CD14-positive monocyte (primary cell): Measurements from ENCODE around the gene TPGS1. TPM values are rescaled to one million over a fixed set of nuclear protein-coding genes. Genes with fewer than 3 reads are reported as not detected.

Experiments
- DNase-seq, 3 donors: peaks; one replicate each; pipeline ENCODE4 v3.0.0-alpha.2; 2011 to 2022
- H2AFZ ChIP-seq: 2 replicates; pipeline ENCODE4 v1.6.0; 2012; ENCODE audit warnings: mild to moderate bottlenecking, low read depth, low read length, inconsistent platforms; ENCODE audit not compliant: insufficient read depth, poor library complexity, severe bottlenecking
- H3K27ac ChIP-seq, 2 donors: 1 replicate in 1 of 2; 2 replicates in 1 of 2; pipeline ENCODE4 v1.5.1; 2012 to 2013; ENCODE audit warnings: low read length in 2 of 2, control low read depth in 1 of 2, inconsistent platforms in 1 of 2, low read depth in 1 of 2, mild to moderate bottlenecking in 1 of 2
- H3K27me3 ChIP-seq, 2 donors: one replicate each; pipeline versions ENCODE4 v1.6.0 to v1.6.1; 2011 to 2013; ENCODE audit warnings: low read length in 2 of 2; ENCODE audit not compliant: control insufficient read depth in 2 of 2, insufficient read depth in 2 of 2
- H3K36me3 ChIP-seq, 2 donors: replicated peaks in 1 of 2; 1 replicate in 1 of 2; 2 replicates in 1 of 2; pipeline versions ENCODE4 v1.5.1 to v1.6.1; 2012 to 2013; ENCODE audit warnings: low read length in 2 of 2, control low read depth in 1 of 2, inconsistent platforms in 1 of 2, mild to moderate bottlenecking in 1 of 2; ENCODE audit not compliant: insufficient read depth in 2 of 2, control insufficient read depth in 1 of 2
- H3K4me1 ChIP-seq, 2 donors: 1 replicate in 1 of 2; 2 replicates in 1 of 2; pipeline versions ENCODE4 v1.5.1 to v1.6.1; 2012 to 2013; ENCODE audit warnings: low read length in 2 of 2, control low read depth in 1 of 2, inconsistent platforms in 1 of 2, mild to moderate bottlenecking in 1 of 2, moderate library complexity in 1 of 2; ENCODE audit not compliant: insufficient read depth in 2 of 2, control insufficient read depth in 1 of 2
- H3K4me2 ChIP-seq: replicated peaks from 2 replicates; pipeline ENCODE3; 2012; ENCODE audit warnings: low read length, moderate library complexity, mild to moderate bottlenecking; ENCODE audit not compliant: poor library complexity, severe bottlenecking; ENCODE audit errors: extremely low read depth
- H3K4me3 ChIP-seq, 3 experiments: fragments of 200-600 bp in 1 of 3; sonication (generic) in 1 of 3; replicated peaks in 1 of 3; 1 replicate in 2 of 3; 2 replicates in 1 of 3; pipeline ENCODE4 v1.5.1; 2011 to 2013; ENCODE audit warnings: low read length in 3 of 3, mild to moderate bottlenecking in 3 of 3, control low read depth in 2 of 3, low read depth in 2 of 3, inconsistent platforms in 1 of 3, moderate library complexity in 1 of 3
- H3K79me2 ChIP-seq: 2 replicates; pipeline ENCODE4 v1.6.0; 2012; ENCODE audit warnings: mild to moderate bottlenecking, control low read depth, inconsistent platforms, low read length, moderate library complexity; ENCODE audit not compliant: insufficient read depth
- H3K9ac ChIP-seq: 2 replicates; pipeline ENCODE4 v1.6.0; 2017; ENCODE audit warnings: low read length, mild to moderate bottlenecking; ENCODE audit not compliant: insufficient read depth, poor library complexity, severe bottlenecking
- H3K9me3 ChIP-seq, 2 donors: replicated peaks in 1 of 2; 1 replicate in 1 of 2; 2 replicates in 1 of 2; pipeline versions ENCODE4 v1.5.1 to v1.6.1; 2012 to 2013; ENCODE audit warnings: low read length in 2 of 2, control low read depth in 1 of 2; ENCODE audit not compliant: control insufficient read depth in 1 of 2, insufficient read depth in 1 of 2
- H4K20me1 ChIP-seq: 2 replicates; pipeline ENCODE4 v1.6.0; 2012; ENCODE audit warnings: mild to moderate bottlenecking, low read length, control low read depth, moderate library complexity; ENCODE audit not compliant: insufficient read depth
- H3K27ac Mint-ChIP-seq, 7 donors: one replicate each; pipeline ENCODE4 v1.8.0; 2020; ENCODE audit warnings: mild to moderate bottlenecking in 7 of 7, mixed read lengths in 7 of 7, moderate library complexity in 6 of 7, inconsistent platforms in 2 of 7
- H3K27me3 Mint-ChIP-seq, 3 donors: one replicate each; pipeline ENCODE4 v1.8.0; 2021 to 2022; ENCODE audit warnings: low read depth in 3 of 3, mild to moderate bottlenecking in 3 of 3, mixed read lengths in 3 of 3, moderate library complexity in 3 of 3, inconsistent platforms in 1 of 3
- H3K36me3 Mint-ChIP-seq, 2 donors: one replicate each; pipeline ENCODE4 v1.8.0; 2020; ENCODE audit warnings: mixed read lengths in 2 of 2, inconsistent platforms in 1 of 2, mild to moderate bottlenecking in 1 of 2
- H3K4me1 Mint-ChIP-seq: one replicate; pipeline ENCODE4 v1.8.0; 2020; ENCODE audit warnings: mild to moderate bottlenecking, mixed read lengths
- H3K4me3 Mint-ChIP-seq, 2 donors: one replicate each; pipeline ENCODE4 v1.8.0; 2020; ENCODE audit warnings: mild to moderate bottlenecking in 2 of 2, mixed read lengths in 2 of 2, moderate library complexity in 1 of 2
- H3K9me3 Mint-ChIP-seq, 7 donors: one replicate each; pipeline ENCODE4 v1.8.0; 2020 to 2022; ENCODE audit warnings: mixed read lengths in 7 of 7, mild to moderate bottlenecking in 6 of 7, moderate library complexity in 6 of 7, inconsistent platforms in 2 of 7
- WGBS: methylation state at CpG from one replicate; pipeline ENCODE4 v1.1.5; 2013; ENCODE audit warnings: missing lambda C conversion rate; ENCODE audit not compliant: insufficient coverage; 5-methylcytosine and 5-hydroxymethylcytosine counted together
- intact Hi-C, 2 donors: fragments of 100-400 bp; cut with micrococcal nuclease; formaldehyde crosslinking; loops; one replicate each; pipeline versions ENCODE4 v1.15.0 to v1.15.1; 2023
- polyA plus RNA-seq, 3 donors: library from polyadenylated mRNA; depleted of rRNA in 1 of 3; unstranded in 2 of 3; stranded (reverse) in 1 of 3; fragments of 300-500 nt in 2 of 3; fragments of >200 nt in 1 of 3; fragmentation: Illumina TruSeq in 2 of 3; gene quantifications; 1 replicate in 2 of 3; 2 replicates in 1 of 3; pipeline ENCODE4 v1.2.3, GENCODE V29; 2012 to 2021
- TF ChIP-seq, protein P1 (sequence below): fragments of 200-600 bp; IDR thresholded peaks from one replicate; pipeline ENCODE4 v1.8.0; 2022; ENCODE audit warnings: antibody characterized with exemption, mild to moderate bottlenecking

Gene TPGS1
- polyA plus RNA-seq, 3 donors, result 9.2 to 48.1 (median 14.2) TPM

DNA sequence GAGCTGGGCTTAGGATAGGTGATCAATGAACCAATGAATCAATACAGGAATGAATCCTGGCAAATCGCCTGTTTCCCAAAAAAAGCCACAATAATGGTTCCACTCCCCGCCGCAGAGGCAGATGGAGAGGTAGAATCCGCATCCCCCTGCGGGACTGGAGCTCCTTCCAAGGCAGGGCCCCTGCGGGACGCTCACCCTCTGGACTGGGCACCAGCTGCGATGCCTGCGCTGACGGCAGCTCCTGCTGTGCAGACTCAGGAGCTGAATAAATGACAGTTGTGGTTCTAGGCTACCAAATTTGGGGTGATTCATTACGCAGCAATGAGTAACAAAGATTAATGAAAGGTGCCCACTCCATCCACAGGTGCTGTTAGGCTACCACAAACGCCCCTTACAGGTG is 15.4 kb downstream of the TPGS1 start:
- H3K27me3 ChIP-seq, result peaks cover 0 to 2% of the 10 kb centered on the region in 2 donors
- Mint-ChIP-seq H3K4me1 (no peaks in the 10 kb centered on the region), H3K9me3 (peaks cover 0 to 16% (median 10%) of the 10 kb centered on the region in 7 donors), H3K27ac (no peak overlapping the region), H3K27me3 (peaks cover 4 to 33% (median 33%) of the 10 kb centered on the region in 3 donors), H3K4me3 (no peak overlapping the region), H3K36me3 (no peaks in the 10 kb centered on the region)
- H2AFZ ChIP-seq, result no peak overlapping the region
- peaks cover 0 to 4% of the 10 kb centered on the region in 2 donors for H3K9me3 ChIP-seq
- no peaks in the 10 kb centered on the region for H3K36me3 ChIP-seq
- H3K4me3 ChIP-seq, result no peak overlapping the region
- no peaks in the 10 kb centered on the region for H3K79me2 ChIP-seq
- no peaks in the 10 kb centered on the region for H3K4me1 ChIP-seq
- 99% methylated on average over 9 of the region's 12 CpGs for WGBS
- no peaks in the 10 kb centered on the region for H4K20me1 ChIP-seq
- no peak overlapping the region for H3K4me2 ChIP-seq
- no peak overlapping the region for H3K9ac ChIP-seq
- TF ChIP-seq, protein P1, sequence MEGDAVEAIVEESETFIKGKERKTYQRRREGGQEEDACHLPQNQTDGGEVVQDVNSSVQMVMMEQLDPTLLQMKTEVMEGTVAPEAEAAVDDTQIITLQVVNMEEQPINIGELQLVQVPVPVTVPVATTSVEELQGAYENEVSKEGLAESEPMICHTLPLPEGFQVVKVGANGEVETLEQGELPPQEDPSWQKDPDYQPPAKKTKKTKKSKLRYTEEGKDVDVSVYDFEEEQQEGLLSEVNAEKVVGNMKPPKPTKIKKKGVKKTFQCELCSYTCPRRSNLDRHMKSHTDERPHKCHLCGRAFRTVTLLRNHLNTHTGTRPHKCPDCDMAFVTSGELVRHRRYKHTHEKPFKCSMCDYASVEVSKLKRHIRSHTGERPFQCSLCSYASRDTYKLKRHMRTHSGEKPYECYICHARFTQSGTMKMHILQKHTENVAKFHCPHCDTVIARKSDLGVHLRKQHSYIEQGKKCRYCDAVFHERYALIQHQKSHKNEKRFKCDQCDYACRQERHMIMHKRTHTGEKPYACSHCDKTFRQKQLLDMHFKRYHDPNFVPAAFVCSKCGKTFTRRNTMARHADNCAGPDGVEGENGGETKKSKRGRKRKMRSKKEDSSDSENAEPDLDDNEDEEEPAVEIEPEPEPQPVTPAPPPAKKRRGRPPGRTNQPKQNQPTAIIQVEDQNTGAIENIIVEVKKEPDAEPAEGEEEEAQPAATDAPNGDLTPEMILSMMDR, result no peak
- intact Hi-C loops, result no loop called here
- no peak overlapping the region for H3K27ac ChIP-seq
- no peak for DNase-seq

DNA sequence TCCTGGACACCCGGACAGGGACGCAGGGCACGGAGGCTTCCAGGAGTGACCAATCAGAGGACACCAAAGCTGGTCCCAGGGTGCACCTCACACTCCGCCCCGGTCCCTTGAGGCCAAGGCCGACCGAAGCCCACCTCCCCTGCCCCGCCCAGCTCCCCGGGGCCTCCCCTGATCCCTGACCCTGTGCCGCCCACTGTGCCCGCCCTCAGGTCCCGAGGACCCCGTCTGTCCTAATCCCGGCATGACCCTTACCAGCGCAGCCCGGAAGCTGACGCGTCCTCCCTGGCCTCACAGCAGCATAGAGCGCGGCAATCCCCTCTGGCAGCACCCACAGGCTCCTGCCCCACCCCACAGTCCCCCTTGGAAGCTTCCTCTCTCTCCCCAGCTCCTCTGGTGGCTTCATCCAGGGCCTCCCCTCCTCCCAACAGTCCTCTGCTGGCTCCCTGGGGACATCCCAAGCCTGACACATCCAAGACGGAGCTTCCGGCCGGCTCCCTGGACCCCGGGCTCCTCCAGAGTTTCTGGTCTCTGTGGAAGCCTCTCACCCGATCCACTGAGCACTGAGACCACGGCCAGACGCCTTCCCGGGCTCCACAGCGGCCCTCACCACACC is 16.9 kb downstream of the TPGS1 start:
- Histone ChIP-seq H3K27me3 (peaks cover 0 to 2% of the 10 kb centered on the region in 2 donors), H3K27ac (no peak overlapping the region), H3K4me2 (no peak overlapping the region), H3K9me3 (peaks cover 0 to 4% of the 10 kb centered on the region in 2 donors), H3K4me3 (no peak overlapping the region), H3K9ac (no peak overlapping the region), H2AFZ (no peak overlapping the region), H3K4me1 (no peaks in the 10 kb centered on the region), H4K20me1 (no peaks in the 10 kb centered on the region), H3K79me2 (no peaks in the 10 kb centered on the region), H3K36me3 (no peaks in the 10 kb centered on the region)
- H3K9me3 Mint-ChIP-seq, result peaks cover 0 to 20% (median 14%) of the 10 kb centered on the region in 7 donors
- DNase-seq, result no peak
- peaks cover 4 to 29% (median 21%) of the 10 kb centered on the region in 3 donors for H3K27me3 Mint-ChIP-seq
- TF ChIP-seq, protein P1, result no peak
- intact Hi-C loops, result no loop called here
- H3K36me3 Mint-ChIP-seq, result no peaks in the 10 kb centered on the region
- no peak overlapping the region for H3K4me3 Mint-ChIP-seq
- H3K4me1 Mint-ChIP-seq, result peaks cover 3% of the 10 kb centered on the region
- H3K27ac Mint-ChIP-seq, result no peak overlapping the region
- 87% methylated on average over 27 of the region's 29 CpGs for WGBS
